Tibial nerve (tissue), 3 donors: ENCODE results near the gene ADRA2C.

ENCODE experiments used
- CTCF ChIP-seq, 5 experiments: fragments of 200-600 bp in 3 of 5; fragments of 450-650 bp in 2 of 5; sonication (generic) in 3 of 5; IDR thresholded peaks; one replicate each; pipeline ENCODE4 v1.5.1; 2016 to 2019; ENCODE audit warnings: antibody characterized with exemption in 5 of 5, mild to moderate bottlenecking in 3 of 5, moderate library complexity in 2 of 5
- POLR2A ChIP-seq, 2 donors: fragments of 450-650 bp; IDR thresholded peaks; one replicate each; pipeline ENCODE4 v1.6.1; 2017; ENCODE audit warnings: antibody characterized with exemption in 2 of 2, mild to moderate bottlenecking in 2 of 2, moderate library complexity in 2 of 2

DNA sequence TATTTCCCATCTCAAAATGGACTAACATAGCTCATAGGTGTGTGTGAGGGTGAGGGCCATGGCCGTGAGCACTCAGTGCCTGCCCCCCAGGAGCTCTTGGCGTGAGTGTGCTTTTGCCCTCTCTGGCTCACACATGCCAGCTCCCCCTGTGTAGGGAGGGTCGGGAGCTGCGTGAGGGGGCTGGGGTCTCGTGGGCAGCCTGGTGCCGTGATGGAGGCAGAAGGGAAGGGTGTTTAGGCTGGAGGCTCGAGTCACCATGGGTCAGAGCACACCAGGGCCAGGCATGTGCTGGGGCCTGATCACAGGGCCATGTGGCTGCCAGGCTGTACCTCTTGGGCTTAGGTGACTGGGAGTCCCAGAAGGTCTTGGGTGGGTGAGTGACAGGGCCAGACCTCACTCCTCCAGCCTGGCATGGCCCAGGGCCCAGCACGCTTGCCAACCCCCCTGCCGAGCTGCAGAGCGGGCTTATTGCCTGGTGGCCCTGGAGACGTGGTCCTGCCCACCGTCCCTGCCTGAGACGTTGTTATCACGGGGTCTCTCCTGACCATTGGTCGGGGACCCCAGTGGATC is 44.0 kb downstream of the ADRA2C start:
- TF ChIP-seq POLR2A (IDR thresholded peaks at IDR 0.05) (no peak), CTCF (IDR thresholded peaks at IDR 0.05) (no peak)
